Endothelial cell of umbilical vein (primary cell): Measurements from ENCODE around the gene TMEM74B. TPM values are rescaled to one million over a fixed set of nuclear protein-coding genes. Genes with fewer than 3 reads are reported as not detected.

Experiments used
- BruUV-seq: library from RNA; stranded (reverse); fragments of 400-500 nt; replicated peaks from 2 replicates; lab custom pipeline; 2021; lab: Mats Ljungman, UMichigan
- CTCF ChIA-PET: fragments of 300-600, 350-600 bp; sonication (Branson Sonifier 250); formaldehyde crosslinking; loops from one replicate; lab custom pipeline; 2021; ENCODE audit warnings: antibody characterized with exemption, inconsistent platforms; lab: Charles Lee
- POLR2A ChIA-PET: fragments of 300-600, 350-600 bp; sonication (Branson Sonifier 250); formaldehyde crosslinking; loops from one replicate; lab custom pipeline; 2021; ENCODE audit warnings: antibody characterized with exemption, inconsistent platforms; lab: Charles Lee
- DNase-seq: peaks from one replicate; pipeline ENCODE4 v3.0.0-alpha.2; 2011; ENCODE audit warnings: low read depth, low spot score
- FAIRE-seq: peaks from 2 replicates; lab custom pipeline; 2011; peaks lifted over from hg19 to GRCh38; lab: Jason Lieb, UNC
- H2AFZ ChIP-seq: 2 replicates; pipeline ENCODE4 v1.6.0; 2012; ENCODE audit warnings: low read depth, low read length, control low read depth, inconsistent platforms
- H3K27ac ChIP-seq: 2 replicates; pipeline ENCODE4 v1.5.1; 2011; ENCODE audit warnings: low read depth, mild to moderate bottlenecking, control low read depth, low read length, moderate library complexity; ENCODE audit not compliant: insufficient read depth
- H3K27me3 ChIP-seq, 2 experiments: 2 replicates each; pipeline versions ENCODE4 v1.6.0 to v1.6.1; 2011; ENCODE audit warnings: low read length in 2 of 2, mixed read lengths in 1 of 2; ENCODE audit not compliant: control insufficient read depth in 2 of 2, insufficient read depth in 2 of 2
- H3K36me3 ChIP-seq, 2 experiments: 2 replicates in 1 of 2; 3 replicates in 1 of 2; pipeline ENCODE4 v1.5.1; 2011; ENCODE audit warnings: low read length in 2 of 2, mild to moderate bottlenecking in 1 of 2, moderate library complexity in 1 of 2; ENCODE audit not compliant: control insufficient read depth in 2 of 2, insufficient read depth in 2 of 2; ENCODE audit errors: extremely low read depth in 1 of 2
- H3K4me1 ChIP-seq: 3 replicates; pipeline ENCODE4 v1.5.1; 2011; ENCODE audit warnings: mild to moderate bottlenecking, low read length; ENCODE audit not compliant: control insufficient read depth, insufficient read depth; ENCODE audit errors: extremely low read depth
- H3K4me2 ChIP-seq: 2 replicates; pipeline ENCODE4 v1.6.1; 2011; ENCODE audit warnings: low read length, control low read depth, mixed read lengths; ENCODE audit not compliant: insufficient read depth
- H3K4me3 ChIP-seq, 3 experiments: fragments of 200-600 bp in 1 of 3; sonication (generic), shearing (Covaris generic) in 1 of 3; replicated peaks in 1 of 3; 2 replicates each; pipeline ENCODE4 v1.5.1; 2011 to 2016; ENCODE audit warnings: control low read depth in 3 of 3, low read length in 3 of 3, mild to moderate bottlenecking in 2 of 3, inconsistent platforms in 1 of 3, low read depth in 1 of 3, moderate library complexity in 1 of 3; ENCODE audit not compliant: insufficient read depth in 1 of 3
- H3K79me2 ChIP-seq: 2 replicates; pipeline ENCODE4 v1.6.0; 2012; ENCODE audit warnings: low read length, inconsistent platforms; ENCODE audit not compliant: control insufficient read depth, insufficient read depth
- H3K9ac ChIP-seq: replicated peaks from 2 replicates; pipeline ENCODE3; 2011; ENCODE audit warnings: low read length, control low read depth; ENCODE audit not compliant: insufficient read depth; ENCODE audit errors: extremely low read depth
- H3K9me1 ChIP-seq: replicated peaks from 3 replicates; pipeline ENCODE4 v1.6.0; 2011; ENCODE audit warnings: mild to moderate bottlenecking, low read length; ENCODE audit not compliant: control insufficient read depth, insufficient read depth; ENCODE audit errors: extremely low read depth
- H3K9me3 ChIP-seq: replicated peaks from 2 replicates; pipeline ENCODE4 v1.5.1; 2012; ENCODE audit warnings: low read length, inconsistent platforms; ENCODE audit not compliant: control insufficient read depth, insufficient read depth
- H4K20me1 ChIP-seq: replicated peaks from 2 replicates; pipeline ENCODE3; 2011; ENCODE audit warnings: mild to moderate bottlenecking, low read length; ENCODE audit not compliant: control insufficient read depth, insufficient read depth; ENCODE audit errors: extremely low read depth
- EZH2 ChIP-seq: IDR thresholded peaks from 2 replicates; pipeline ENCODE4 v1.6.1; 2012; ENCODE audit warnings: borderline replicate concordance, low read depth, mild to moderate bottlenecking, moderate library complexity, low read length, inconsistent platforms; ENCODE audit not compliant: severe bottlenecking
- FOS ChIP-seq: IDR thresholded peaks from 2 replicates; pipeline ENCODE4 v1.6.1; 2011; ENCODE audit warnings: mild to moderate bottlenecking, low read length, moderate library complexity, borderline replicate concordance; ENCODE audit not compliant: insufficient read depth
- GATA2 ChIP-seq: IDR thresholded peaks from 2 replicates; pipeline ENCODE4 v1.7.0; 2011; ENCODE audit warnings: low read depth, mild to moderate bottlenecking, moderate library complexity, mixed read lengths, low read length; ENCODE audit not compliant: insufficient read length, insufficient read depth
- JUN ChIP-seq: IDR thresholded peaks from 2 replicates; pipeline ENCODE4 v1.6.1; 2011; ENCODE audit warnings: borderline replicate concordance, low read depth; ENCODE audit not compliant: insufficient read length, insufficient read depth
- MYC ChIP-seq: IDR thresholded peaks from one replicate; pipeline ENCODE4 v1.6.1; 2011; ENCODE audit warnings: mild to moderate bottlenecking, low read depth, low read length
- POLR2A ChIP-seq: IDR thresholded peaks from 2 replicates; pipeline ENCODE4 v1.6.1; 2012; ENCODE audit warnings: low read depth, mild to moderate bottlenecking, control low read depth, low read length
- POLR2AphosphoS5 ChIP-seq: IDR thresholded peaks from 2 replicates; pipeline ENCODE4 v1.6.1; 2012; ENCODE audit warnings: low read depth, mild to moderate bottlenecking, control low read depth, low read length, moderate library complexity; ENCODE audit not compliant: insufficient read depth
- dilution Hi-C: fragments of 300-500 bp; cut with MboI; formaldehyde crosslinking; loops from one replicate; pipeline ENCODE4 v1.15.0; 2019; ENCODE audit warnings: low sequenced_read_pairs; ENCODE audit not compliant: extremely low pct_ligation_motif_present
- intact Hi-C: fragments of 100-400 bp; cut with micrococcal nuclease; formaldehyde crosslinking; loops from one replicate; pipeline ENCODE4 v1.10.0; 2022
- polyA plus RNA-seq, 4 experiments: library from polyadenylated mRNA; depleted of rRNA in 3 of 4; stranded (reverse) in 3 of 4; unstranded in 1 of 4; fragments of >200 nt; gene quantifications; 2 replicates each; pipeline versions ENCODE4 v1.2.1 to v1.2.3, GENCODE V29; 2011 to 2012; ENCODE audit warnings: missing spikeins in 1 of 4
- total RNA-seq: library from RNA; stranded (reverse); gene quantifications from 2 replicates; pipeline ENCODE4 v1.2.3, GENCODE V29; 2021
- TF ChIP-seq, protein P1 (sequence below): IDR thresholded peaks from 2 replicates; pipeline ENCODE4 v1.6.1; 2011; ENCODE audit not compliant: insufficient read depth, insufficient read length
- TF ChIP-seq, protein P2 (sequence below), 2 donors: IDR thresholded peaks; 1 replicate in 1 of 2; 2 replicates in 1 of 2; pipeline ENCODE4 v1.5.1; 2011; ENCODE audit warnings: low read length in 2 of 2, mild to moderate bottlenecking in 2 of 2, moderate library complexity in 2 of 2, control low read depth in 1 of 2, inconsistent platforms in 1 of 2, low read depth in 1 of 2; ENCODE audit not compliant: insufficient read depth in 1 of 2; ENCODE audit errors: extremely low read depth in 1 of 2

TMEM74B gene
- total and polyA plus RNA-seq, 2 donors (not counting 3 experiments of a cell fraction or from before 2014, with no cell fraction given), result 0.26 to 1.1 TPM

DNA sequence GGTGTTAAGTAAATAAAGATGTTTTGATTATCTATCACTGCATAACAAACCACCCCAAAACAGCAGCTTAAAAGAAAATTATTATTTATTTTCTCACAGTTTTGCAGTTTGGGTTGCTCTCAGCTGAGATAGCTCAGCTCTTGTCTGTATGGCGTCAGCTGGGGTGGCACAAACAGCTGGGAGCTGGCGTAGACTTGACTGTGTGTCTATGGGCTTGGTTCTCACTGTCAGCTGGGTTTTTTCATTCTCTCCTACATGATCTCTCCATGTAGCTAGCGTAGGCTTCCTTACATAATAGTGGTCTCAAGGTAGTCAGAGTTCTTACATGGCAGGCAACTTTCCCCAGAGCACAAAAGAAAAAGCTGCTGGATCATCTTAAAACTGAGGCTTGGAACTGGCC is 6.5 kb upstream of the TMEM74B start:
- DNase-seq (no peak), FAIRE-seq (no peak)
- Histone ChIP-seq H3K9me3 (no peaks in the 10 kb centered on the region), H3K4me3 (no peak overlapping the region), H3K36me3 (no peaks in the 10 kb centered on the region), H3K27ac (no peak overlapping the region), H2AFZ (no peak overlapping the region), H3K27me3 (peaks cover 7 to 24% of the 10 kb centered on the region in 2 experiments), H3K9ac (no peak overlapping the region), H3K79me2 (no peaks in the 10 kb centered on the region), H3K9me1 (no peaks in the 10 kb centered on the region), H4K20me1 (no peaks in the 10 kb centered on the region), H3K4me2 (no peak overlapping the region), H3K4me1 (no peaks in the 10 kb centered on the region)
- TF ChIP-seq, protein P1, sequence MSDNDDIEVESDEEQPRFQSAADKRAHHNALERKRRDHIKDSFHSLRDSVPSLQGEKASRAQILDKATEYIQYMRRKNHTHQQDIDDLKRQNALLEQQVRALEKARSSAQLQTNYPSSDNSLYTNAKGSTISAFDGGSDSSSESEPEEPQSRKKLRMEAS, result no peak
- TF ChIP-seq POLR2AphosphoS5 (no peak), POLR2A (no peak), JUN (no peak), GATA2 (no peak), EZH2 (no peak), MYC (no peak), FOS (no peak)
- TF ChIP-seq, protein P2, sequence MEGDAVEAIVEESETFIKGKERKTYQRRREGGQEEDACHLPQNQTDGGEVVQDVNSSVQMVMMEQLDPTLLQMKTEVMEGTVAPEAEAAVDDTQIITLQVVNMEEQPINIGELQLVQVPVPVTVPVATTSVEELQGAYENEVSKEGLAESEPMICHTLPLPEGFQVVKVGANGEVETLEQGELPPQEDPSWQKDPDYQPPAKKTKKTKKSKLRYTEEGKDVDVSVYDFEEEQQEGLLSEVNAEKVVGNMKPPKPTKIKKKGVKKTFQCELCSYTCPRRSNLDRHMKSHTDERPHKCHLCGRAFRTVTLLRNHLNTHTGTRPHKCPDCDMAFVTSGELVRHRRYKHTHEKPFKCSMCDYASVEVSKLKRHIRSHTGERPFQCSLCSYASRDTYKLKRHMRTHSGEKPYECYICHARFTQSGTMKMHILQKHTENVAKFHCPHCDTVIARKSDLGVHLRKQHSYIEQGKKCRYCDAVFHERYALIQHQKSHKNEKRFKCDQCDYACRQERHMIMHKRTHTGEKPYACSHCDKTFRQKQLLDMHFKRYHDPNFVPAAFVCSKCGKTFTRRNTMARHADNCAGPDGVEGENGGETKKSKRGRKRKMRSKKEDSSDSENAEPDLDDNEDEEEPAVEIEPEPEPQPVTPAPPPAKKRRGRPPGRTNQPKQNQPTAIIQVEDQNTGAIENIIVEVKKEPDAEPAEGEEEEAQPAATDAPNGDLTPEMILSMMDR (IDR thresholded peaks at IDR 0.05; ENCODE audit: extremely low read depth in 1 of 2, insufficient read depth in 1 of 2, low read depth in 1 of 2, low read length in 2 of 2), result no peak
- dilution Hi-C loops, result no loop called here
- intact Hi-C loops, result no loop called here
- CTCF ChIA-PET, result interaction anchor here (2.1 kb wide), 1 partner anchor 22 kb away, joined by 6 read pairs; no protein-coding TSS in a partner anchor
- BruUV-seq, result no TSS peak
- POLR2A ChIA-PET, result no interaction called here
